PFSK-1 (cell line): ENCODE measurements around the gene GRM3. TPM values are rescaled to one million over a fixed set of nuclear protein-coding genes. Genes with fewer than 3 reads are reported as not detected.

ENCODE experiments used
- FOXP2 ChIP-seq: optimal IDR thresholded peaks from 2 replicates; pipeline ENCODE3; 2011; ENCODE audit warnings: borderline replicate concordance, control low read depth, inconsistent platforms; ENCODE audit not compliant: insufficient read depth; ENCODE audit errors: extremely low read length, extremely low read depth
- POLR2AphosphoS5 ChIP-seq: IDR thresholded peaks from 2 replicates; pipeline ENCODE4 v1.6.1; 2012; ENCODE audit warnings: low read depth, mild to moderate bottlenecking, control low read depth, low read length, moderate library complexity
- REST ChIP-seq, 2 experiments: IDR thresholded peaks; 2 replicates each; pipeline versions ENCODE4 v1.6.1 to v1.8.0; 2011 to 2012; ENCODE audit warnings: low read depth in 2 of 2, low read length in 2 of 2, control low read depth in 1 of 2, inconsistent platforms in 1 of 2, mild to moderate bottlenecking in 1 of 2, moderate library complexity in 1 of 2; ENCODE audit not compliant: insufficient read depth in 1 of 2
- SIN3A ChIP-seq: IDR thresholded peaks from 2 replicates; pipeline ENCODE4 v1.6.1; 2012; ENCODE audit warnings: mild to moderate bottlenecking, low read length, moderate library complexity, borderline replicate concordance; ENCODE audit not compliant: insufficient read depth
- TAF1 ChIP-seq: IDR thresholded peaks from 2 replicates; pipeline ENCODE4 v1.6.1; 2012; ENCODE audit warnings: low read length, control low read depth, borderline replicate concordance; ENCODE audit not compliant: insufficient read depth
- polyA plus RNA-seq: library from polyadenylated mRNA; unstranded; fragments of >200 nt; gene quantifications from one replicate; pipeline ENCODE4 v1.2.1, GENCODE V29; 2012; ENCODE audit warnings: low read depth, missing spikeins; ENCODE audit not compliant: insufficient read length

Gene GRM3
- not detected for polyA plus RNA-seq

DNA sequence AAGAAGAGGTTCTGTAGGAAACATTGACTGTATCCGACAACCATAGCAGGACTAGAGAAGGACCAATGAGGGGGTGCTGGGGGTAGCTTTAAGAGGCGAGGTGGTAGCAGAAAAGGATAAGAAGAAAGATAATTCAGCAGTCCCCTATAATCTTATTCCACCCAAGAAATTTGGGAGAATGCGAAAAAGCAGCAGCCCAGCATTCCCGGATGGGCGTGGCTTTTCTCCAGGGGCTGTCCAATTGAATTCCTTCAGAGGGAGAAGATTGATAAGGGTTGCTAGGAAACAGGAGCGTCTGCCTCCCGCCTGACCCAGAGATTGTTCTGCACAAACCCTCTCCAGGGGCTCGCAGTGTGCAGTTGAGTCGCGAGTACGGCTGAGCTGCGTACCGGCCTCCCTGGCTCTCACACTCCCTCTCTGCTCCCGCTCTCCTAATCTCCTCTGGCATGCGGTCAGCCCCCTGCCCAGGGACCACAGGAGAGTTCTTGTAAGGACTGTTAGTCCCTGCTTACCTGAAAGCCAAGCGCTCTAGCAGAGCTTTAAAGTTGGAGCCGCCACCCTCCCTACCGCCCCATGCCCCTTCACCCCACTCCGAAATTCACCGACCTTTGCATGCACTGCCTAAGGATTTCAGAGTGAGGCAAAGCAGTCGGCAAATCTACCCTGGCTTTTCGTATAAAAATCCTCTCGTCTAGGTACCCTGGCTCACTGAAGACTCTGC, at the start of gene GRM3:
Gene GRM3 (plus strand): TSS at position 349 of the 721 bp plus-strand sequence. CDS start 121,237 bp downstream, outside the sequence.
- no peak for TF ChIP-seq FOXP2

- TF ChIP-seq REST (IDR thresholded peaks at IDR 0.05; ENCODE audit: insufficient read depth in 1 of 2, low read depth in 2 of 2, low read length in 2 of 2) (no peak), TAF1 (no peak), SIN3A (no peak), FOXP2 (no peak), POLR2AphosphoS5 (no peak)
Observed at GRCh38 chr7:86598311-86598710, 45.4 kb upstream of the GRM3 start.

DNA sequence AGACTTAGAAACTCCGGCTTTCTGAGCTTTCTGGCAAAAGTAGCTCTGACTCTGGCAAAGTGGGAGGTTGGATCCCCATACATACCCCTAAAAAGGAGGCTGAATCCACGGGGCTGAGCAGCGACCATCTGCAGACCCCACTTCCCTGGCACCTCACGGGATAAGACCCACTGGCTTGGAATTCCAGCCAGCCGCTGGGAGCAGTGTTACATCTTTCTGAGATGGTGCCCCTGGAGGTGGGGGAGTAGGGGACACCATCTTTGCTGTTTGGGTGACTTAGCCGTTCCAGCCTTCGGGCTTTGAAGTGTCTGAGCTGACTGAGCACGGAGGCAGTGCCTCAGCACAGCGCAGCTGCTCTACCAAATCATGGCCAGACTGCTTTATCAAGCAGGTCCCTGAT, 45.0 kb upstream of the GRM3 start:
- TF ChIP-seq SIN3A (no peak), TAF1 (no peak), FOXP2 (no peak), REST (IDR thresholded peaks at IDR 0.05; ENCODE audit: insufficient read depth in 1 of 2, low read depth in 2 of 2, low read length in 2 of 2) (no peak), POLR2AphosphoS5 (no peak)

- TF ChIP-seq TAF1 (no peak), SIN3A (no peak), FOXP2 (no peak), POLR2AphosphoS5 (no peak), REST (IDR thresholded peaks at IDR 0.05; ENCODE audit: insufficient read depth in 1 of 2, low read depth in 2 of 2, low read length in 2 of 2) (no peak)
Observed at GRCh38 chr7:86600506-86601290, 43.0 kb upstream of the GRM3 start.

DNA sequence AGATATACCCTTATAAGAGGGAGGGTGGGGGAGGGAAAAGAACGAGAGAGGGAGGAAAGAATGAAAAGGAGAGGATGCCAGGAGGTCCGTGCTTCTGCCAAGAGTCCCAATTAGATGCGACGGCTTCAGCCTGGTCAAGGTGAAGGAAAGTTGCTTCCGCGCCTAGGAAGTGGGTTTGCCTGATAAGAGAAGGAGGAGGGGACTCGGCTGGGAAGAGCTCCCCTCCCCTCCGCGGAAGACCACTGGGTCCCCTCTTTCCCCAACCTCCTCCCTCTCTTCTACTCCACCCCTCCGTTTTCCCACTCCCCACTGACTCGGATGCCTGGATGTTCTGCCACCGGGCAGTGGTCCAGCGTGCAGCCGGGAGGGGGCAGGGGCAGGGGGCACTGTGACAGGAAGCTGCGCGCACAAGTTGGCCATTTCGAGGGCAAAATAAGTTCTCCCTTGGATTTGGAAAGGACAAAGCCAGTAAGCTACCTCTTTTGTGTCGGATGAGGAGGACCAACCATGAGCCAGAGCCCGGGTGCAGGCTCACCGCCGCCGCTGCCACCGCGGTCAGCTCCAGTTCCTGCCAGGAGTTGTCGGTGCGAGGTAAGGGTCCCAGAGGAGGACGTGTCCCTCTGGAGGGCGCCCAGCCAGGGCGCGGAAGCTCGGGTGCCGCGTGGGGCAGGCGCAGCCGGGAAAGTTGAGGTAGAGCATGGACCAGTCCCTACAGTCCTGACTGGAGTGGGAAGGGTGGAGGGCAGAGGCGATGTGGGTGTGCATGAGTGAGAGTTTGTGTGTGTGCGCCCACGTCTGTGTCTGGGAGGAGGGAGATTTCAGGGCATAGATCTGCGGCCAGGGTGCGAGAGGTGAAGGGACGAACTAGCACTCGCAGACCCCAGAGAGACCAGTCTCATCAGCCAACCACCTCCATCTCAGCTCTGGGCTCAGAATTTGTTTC, 844 bp downstream of the GRM3 start:
- TF ChIP-seq TAF1: no peak
- no peak for TF ChIP-seq POLR2AphosphoS5
- no peak for TF ChIP-seq SIN3A
- TF ChIP-seq REST (IDR thresholded peaks at IDR 0.05; ENCODE audit: insufficient read depth in 1 of 2, low read depth in 2 of 2, low read length in 2 of 2): no peak
- TF ChIP-seq FOXP2: no peak
